ENCODE data around the gene SLC41A2.

DNA sequence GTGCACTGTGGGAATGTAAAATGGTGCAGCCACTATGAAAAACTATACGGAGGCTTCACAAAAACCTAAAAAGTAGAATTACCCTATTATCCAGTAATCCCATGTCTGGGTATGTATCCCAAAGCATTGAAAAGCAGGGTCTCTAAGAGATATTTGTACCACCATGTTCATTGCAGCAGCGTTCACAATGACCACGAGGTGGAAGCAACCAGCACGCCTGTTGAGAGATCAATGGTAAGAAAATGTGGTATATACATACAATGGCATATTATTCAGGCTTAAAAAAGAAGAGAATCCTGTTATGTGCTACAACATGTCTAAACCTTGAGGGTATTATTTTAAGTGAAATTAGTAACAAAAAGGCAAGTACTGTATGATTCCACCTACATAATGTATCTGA, 27.1 kb upstream of the SLC41A2 start:
- TF ChIP-seq, protein P1, sequence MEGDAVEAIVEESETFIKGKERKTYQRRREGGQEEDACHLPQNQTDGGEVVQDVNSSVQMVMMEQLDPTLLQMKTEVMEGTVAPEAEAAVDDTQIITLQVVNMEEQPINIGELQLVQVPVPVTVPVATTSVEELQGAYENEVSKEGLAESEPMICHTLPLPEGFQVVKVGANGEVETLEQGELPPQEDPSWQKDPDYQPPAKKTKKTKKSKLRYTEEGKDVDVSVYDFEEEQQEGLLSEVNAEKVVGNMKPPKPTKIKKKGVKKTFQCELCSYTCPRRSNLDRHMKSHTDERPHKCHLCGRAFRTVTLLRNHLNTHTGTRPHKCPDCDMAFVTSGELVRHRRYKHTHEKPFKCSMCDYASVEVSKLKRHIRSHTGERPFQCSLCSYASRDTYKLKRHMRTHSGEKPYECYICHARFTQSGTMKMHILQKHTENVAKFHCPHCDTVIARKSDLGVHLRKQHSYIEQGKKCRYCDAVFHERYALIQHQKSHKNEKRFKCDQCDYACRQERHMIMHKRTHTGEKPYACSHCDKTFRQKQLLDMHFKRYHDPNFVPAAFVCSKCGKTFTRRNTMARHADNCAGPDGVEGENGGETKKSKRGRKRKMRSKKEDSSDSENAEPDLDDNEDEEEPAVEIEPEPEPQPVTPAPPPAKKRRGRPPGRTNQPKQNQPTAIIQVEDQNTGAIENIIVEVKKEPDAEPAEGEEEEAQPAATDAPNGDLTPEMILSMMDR (conservative IDR thresholded peaks at IDR 0.05 in 1 of 2, IDR thresholded peaks at IDR 0.05 in 1 of 2; ENCODE audit: low read depth in 1 of 2, low read length in 2 of 2), result no peak
- no peak for TF ChIP-seq EZH2 (IDR thresholded peaks at IDR 0.05; ENCODE audit: low read length, missing control alignments)
